DND-41 (cell line): ENCODE data around the gene CEBPG.

Experiments used
- ATAC-seq: fragments of 200-7000 bp; cut with Tn5 transposase; 3 replicates; pipeline ENCODE4 v1.9.1; 2021; ENCODE audit warnings: low read depth; ENCODE audit not compliant: insufficient read depth
- DNase-seq: peaks from one replicate; pipeline ENCODE4 v3.0.0-alpha.2; 2020
- H2AFZ ChIP-seq: 2 replicates; pipeline ENCODE4 v1.6.0; 2012; ENCODE audit warnings: low read depth, low read length
- H3K27ac ChIP-seq: 2 replicates; pipeline ENCODE4 v1.5.1; 2012; ENCODE audit warnings: low read length, inconsistent platforms
- H3K27me3 ChIP-seq: fragments of 200-600 bp; sonication (generic); 2 replicates; pipeline ENCODE4 v1.6.0; 2012; ENCODE audit warnings: low read length, mild to moderate bottlenecking, inconsistent platforms; ENCODE audit not compliant: insufficient read depth, poor library complexity
- H3K36me3 ChIP-seq: 2 replicates; pipeline ENCODE4 v1.5.1; 2012; ENCODE audit warnings: low read length, inconsistent platforms; ENCODE audit not compliant: insufficient read depth
- H3K4me1 ChIP-seq: 2 replicates; pipeline ENCODE4 v1.5.1; 2012; ENCODE audit warnings: mild to moderate bottlenecking, low read length; ENCODE audit not compliant: insufficient read depth
- H3K4me2 ChIP-seq: 2 replicates; pipeline ENCODE4 v1.6.0; 2012; ENCODE audit warnings: mild to moderate bottlenecking, moderate library complexity, low read length, inconsistent platforms; ENCODE audit not compliant: insufficient read depth
- H3K4me3 ChIP-seq, 2 experiments: fragments of 200-600 bp in 1 of 2; shearing (Covaris generic) in 1 of 2; 2 replicates each; pipeline ENCODE4 v1.5.1; 2012 to 2016; ENCODE audit warnings: inconsistent platforms in 2 of 2, low read length in 2 of 2, mild to moderate bottlenecking in 2 of 2, low read depth in 1 of 2, moderate library complexity in 1 of 2
- H3K79me2 ChIP-seq: 2 replicates; pipeline ENCODE4 v1.6.0; 2012; ENCODE audit warnings: low read length, inconsistent platforms; ENCODE audit not compliant: insufficient read depth
- H3K9ac ChIP-seq: 2 replicates; pipeline ENCODE4 v1.6.0; 2012; ENCODE audit warnings: low read depth, mild to moderate bottlenecking, inconsistent platforms, low read length, moderate library complexity
- H3K9me3 ChIP-seq: 2 replicates; pipeline ENCODE4 v1.5.1; 2012; ENCODE audit warnings: low read length, moderate library complexity, mild to moderate bottlenecking, inconsistent platforms; ENCODE audit not compliant: insufficient read depth, severe bottlenecking
- H4K20me1 ChIP-seq: 2 replicates; pipeline ENCODE4 v1.6.0; 2012; ENCODE audit warnings: low read length; ENCODE audit not compliant: insufficient read depth
- EZH2 ChIP-seq: IDR thresholded peaks from 3 replicates; pipeline ENCODE4 v1.6.1; 2012; ENCODE audit warnings: borderline replicate concordance, low read depth, mild to moderate bottlenecking, moderate library complexity, low read length, inconsistent platforms; ENCODE audit not compliant: severe bottlenecking
- TF ChIP-seq, protein P1 (sequence below): IDR thresholded peaks from 2 replicates; pipeline ENCODE4 v1.5.1; 2012; ENCODE audit warnings: borderline replicate concordance, low read length, moderate library complexity, mild to moderate bottlenecking; ENCODE audit not compliant: poor library complexity, severe bottlenecking; ENCODE audit errors: extremely low read depth

Gene CEBPG

DNA sequence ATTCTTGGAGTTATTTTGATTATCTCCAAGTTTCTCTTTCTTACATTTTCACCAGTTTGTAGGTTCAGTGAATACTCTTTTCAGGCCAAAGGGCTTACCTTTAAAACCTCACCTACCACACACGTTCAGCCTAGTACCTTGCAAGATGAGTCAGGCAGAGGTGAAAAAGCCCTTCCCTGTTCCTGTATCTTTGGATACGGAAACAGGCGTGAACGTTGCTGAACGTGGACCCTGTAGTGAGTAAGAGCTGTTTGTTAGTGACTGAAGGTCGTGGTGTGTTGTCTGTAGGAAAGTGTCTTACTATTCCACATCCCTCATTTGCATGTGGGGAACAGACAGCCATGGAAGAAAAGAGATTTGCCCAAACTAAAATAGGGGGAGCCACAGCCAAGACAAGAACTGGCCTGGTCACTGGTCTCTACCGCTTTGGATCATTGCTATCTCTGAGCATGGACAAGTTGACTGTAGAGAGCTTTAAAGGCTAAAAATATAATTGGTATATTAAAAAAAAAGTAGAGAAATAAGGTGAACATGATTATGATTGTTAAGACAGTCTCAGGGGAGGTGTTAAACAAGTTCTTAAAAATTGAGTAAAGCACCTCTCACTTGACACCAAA is 3.5 kb downstream of the CEBPG start:
- H3K27ac ChIP-seq: no peak overlapping the region
- no peak for DNase-seq
- no peaks in the 10 kb centered on the region for H3K9me3 ChIP-seq
- H3K4me1 ChIP-seq: peaks cover 40% of the 10 kb centered on the region
- no peak overlapping the region for H2AFZ ChIP-seq
- no peak for ATAC-seq
- peaks cover 44% of the 10 kb centered on the region for H3K36me3 ChIP-seq
- H3K9ac ChIP-seq: no peak overlapping the region
- H3K4me3 ChIP-seq: no peak overlapping the region
- H4K20me1 ChIP-seq: peaks cover 76% of the 10 kb centered on the region
- TF ChIP-seq, protein P1, sequence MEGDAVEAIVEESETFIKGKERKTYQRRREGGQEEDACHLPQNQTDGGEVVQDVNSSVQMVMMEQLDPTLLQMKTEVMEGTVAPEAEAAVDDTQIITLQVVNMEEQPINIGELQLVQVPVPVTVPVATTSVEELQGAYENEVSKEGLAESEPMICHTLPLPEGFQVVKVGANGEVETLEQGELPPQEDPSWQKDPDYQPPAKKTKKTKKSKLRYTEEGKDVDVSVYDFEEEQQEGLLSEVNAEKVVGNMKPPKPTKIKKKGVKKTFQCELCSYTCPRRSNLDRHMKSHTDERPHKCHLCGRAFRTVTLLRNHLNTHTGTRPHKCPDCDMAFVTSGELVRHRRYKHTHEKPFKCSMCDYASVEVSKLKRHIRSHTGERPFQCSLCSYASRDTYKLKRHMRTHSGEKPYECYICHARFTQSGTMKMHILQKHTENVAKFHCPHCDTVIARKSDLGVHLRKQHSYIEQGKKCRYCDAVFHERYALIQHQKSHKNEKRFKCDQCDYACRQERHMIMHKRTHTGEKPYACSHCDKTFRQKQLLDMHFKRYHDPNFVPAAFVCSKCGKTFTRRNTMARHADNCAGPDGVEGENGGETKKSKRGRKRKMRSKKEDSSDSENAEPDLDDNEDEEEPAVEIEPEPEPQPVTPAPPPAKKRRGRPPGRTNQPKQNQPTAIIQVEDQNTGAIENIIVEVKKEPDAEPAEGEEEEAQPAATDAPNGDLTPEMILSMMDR: no peak
- TF ChIP-seq EZH2: no peak
- H3K4me2 ChIP-seq: peak overlapping the region; percentile 46; the same call in 1 of the 2 replicates
- H3K79me2 ChIP-seq: peaks cover 85% of the 10 kb centered on the region
- no peaks in the 10 kb centered on the region for H3K27me3 ChIP-seq

DNA sequence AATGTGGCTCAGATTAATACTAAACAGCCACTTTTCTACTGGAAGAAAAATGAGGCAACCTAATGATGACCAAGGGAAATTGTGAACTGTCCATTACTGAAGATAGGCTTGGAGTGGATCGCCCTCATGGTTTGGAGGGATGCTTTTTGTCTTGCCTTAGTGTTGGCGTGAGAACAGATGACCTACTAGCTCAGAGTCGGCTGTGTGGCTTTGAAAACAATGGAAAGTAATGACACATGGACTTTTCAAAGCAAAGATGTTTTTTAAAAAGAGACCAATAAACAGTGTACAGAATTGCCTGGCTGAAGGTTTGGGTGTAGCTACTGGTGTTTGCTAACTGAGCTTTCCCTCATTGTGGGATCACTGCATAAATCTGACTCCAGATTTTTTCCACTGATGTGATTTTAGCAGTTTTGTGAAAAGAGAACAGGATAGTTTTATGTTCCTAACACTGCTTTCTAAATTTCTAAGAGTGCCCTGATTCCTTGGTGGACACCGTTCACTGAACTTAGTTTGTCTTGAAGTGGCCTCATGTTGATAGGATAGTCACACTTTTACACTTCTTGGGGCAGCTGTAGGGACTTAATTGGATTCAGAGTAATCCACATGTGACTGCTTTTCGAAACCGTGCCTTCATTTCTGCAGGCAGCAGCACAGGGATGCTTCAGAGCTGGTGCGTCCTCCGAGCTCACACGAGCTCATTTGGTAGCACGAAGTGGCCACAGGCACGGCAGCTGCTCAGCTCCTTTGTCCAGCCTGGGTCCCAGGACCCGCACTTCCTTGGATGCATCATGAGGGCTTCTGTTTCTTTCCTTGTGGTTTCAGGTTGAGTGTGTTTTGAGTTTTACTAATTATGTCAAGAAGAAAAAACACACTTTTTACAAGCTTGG is 4.3 kb downstream of the CEBPG start:
- ATAC-seq: no peak
- H3K4me3 ChIP-seq: no peak overlapping the region
- H3K9ac ChIP-seq: no peak overlapping the region
- H3K4me2 ChIP-seq: peak overlapping the region; percentile 46; the same call in 1 of the 2 replicates
- no peaks in the 10 kb centered on the region for H3K27me3 ChIP-seq
- H3K36me3 ChIP-seq: peaks cover 46% of the 10 kb centered on the region
- H3K9me3 ChIP-seq: no peaks in the 10 kb centered on the region
- H4K20me1 ChIP-seq: peaks cover 80% of the 10 kb centered on the region
- no peak overlapping the region for H3K27ac ChIP-seq
- no peak for DNase-seq
- TF ChIP-seq, protein P1: no peak
- no peak for TF ChIP-seq EZH2
- no peak overlapping the region for H2AFZ ChIP-seq
- peaks cover 93% of the 10 kb centered on the region for H3K79me2 ChIP-seq
- peaks cover 38% of the 10 kb centered on the region for H3K4me1 ChIP-seq

DNA sequence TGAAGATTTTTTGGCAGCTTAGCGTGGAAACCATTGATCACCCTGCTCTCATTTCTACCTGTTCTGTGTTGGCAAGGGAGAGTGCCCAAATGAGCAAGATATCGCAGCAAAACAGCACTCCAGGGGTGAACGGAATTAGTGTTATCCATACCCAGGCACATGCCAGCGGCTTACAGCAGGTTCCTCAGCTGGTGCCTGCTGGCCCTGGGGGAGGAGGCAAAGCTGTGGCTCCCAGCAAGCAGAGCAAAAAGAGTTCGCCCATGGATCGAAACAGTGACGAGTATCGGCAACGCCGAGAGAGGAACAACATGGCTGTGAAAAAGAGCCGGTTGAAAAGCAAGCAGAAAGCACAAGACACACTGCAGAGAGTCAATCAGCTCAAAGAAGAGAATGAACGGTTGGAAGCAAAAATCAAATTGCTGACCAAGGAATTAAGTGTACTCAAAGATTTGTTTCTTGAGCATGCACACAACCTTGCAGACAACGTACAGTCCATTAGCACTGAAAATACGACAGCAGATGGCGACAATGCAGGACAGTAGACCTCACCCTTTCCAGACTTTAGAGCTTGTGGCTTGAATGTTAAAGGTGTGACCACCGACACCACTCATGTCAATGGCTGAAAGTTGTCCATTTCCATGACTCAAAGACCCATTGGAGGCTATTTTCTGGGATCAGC is 5.8 kb downstream of the CEBPG start:
- Histone ChIP-seq H3K4me2 (no peak overlapping the region), H3K79me2 (peaks cover 100% of the 10 kb centered on the region), H3K9me3 (no peaks in the 10 kb centered on the region), H3K4me3 (no peak overlapping the region), H3K36me3 (peaks cover 46% of the 10 kb centered on the region), H3K27ac (no peak overlapping the region), H4K20me1 (peaks cover 92% of the 10 kb centered on the region), H3K27me3 (no peaks in the 10 kb centered on the region), H3K9ac (no peak overlapping the region), H3K4me1 (peaks cover 34% of the 10 kb centered on the region), H2AFZ (no peak overlapping the region)
- ATAC-seq (no peak), DNase-seq (no peak)
- TF ChIP-seq, protein P1: no peak
- no peak for TF ChIP-seq EZH2
